Left colon (tissue), 2 donors: Measurements from ENCODE around the gene RNASE7. TPM values are rescaled to one million over a fixed set of nuclear protein-coding genes. Genes with fewer than 3 reads are reported as not detected.

Experiments
- ATAC-seq: fragments of 200-7000 bp; cut with Tn5 transposase; one replicate; pipeline ENCODE4 v1.9.1; 2020; ENCODE audit warnings: mild to moderate bottlenecking, moderate library complexity
- DNase-seq, 2 donors: peaks; one replicate each; pipeline ENCODE4 v3.0.0-alpha.2; 2020
- intact Hi-C, 2 donors: fragments of 100-400 bp; cut with DNase I in 1 of 2; cut with micrococcal nuclease in 1 of 2; formaldehyde crosslinking; loops; one replicate each; pipeline versions ENCODE4 v1.11.2 to v1.14.0; 2022; cut with DNase I, micrococcal nuclease
- total RNA-seq, 2 donors: library from RNA; stranded (reverse); fragmentation: NEBNext Ultra II Directional; extraction: Animal tissue kit (Norgen Biotek cat#: 25700); gene quantifications; one replicate each; pipeline ENCODE4 v1.2.1, GENCODE V29; 2021
- donor health status: DM: no; HTN: no; CAD: no.
- donor health status: DM: yes; HTN: yes; CAD: no.

Gene RNASE7
- total RNA-seq, 2 donors from 2014 or later, result 0.31 TPM; not detected in 1

- intact Hi-C loops, result no loop called here
- peak; percentile 49 for ATAC-seq
- DNase-seq, result peak; percentile 69 to 84
Observed at GRCh38 chr14:21072781-21073339, 30.7 kb downstream of the RNASE7 start.

GRCh38 chr14:21073921-21074320 is 31.8 kb downstream of the RNASE7 start:
- ATAC-seq (no peak), DNase-seq (no peak)
- intact Hi-C loops, result no loop called here

GRCh38 chr14:21074398-21075272 is 32.5 kb downstream of the RNASE7 start:
- intact Hi-C loops, result no loop called here
- ATAC-seq, result no peak

GRCh38 chr14:21075719-21076437 is 33.7 kb downstream of the RNASE7 start:
- ATAC-seq, result no peak
- DNase-seq, result no peak
- intact Hi-C loops, result no loop called here

More at GRCh38 chr14:21074398-21075272, 32.5 kb downstream of the RNASE7 start:
- DNase-seq, result no peak

- intact Hi-C loops, result no loop called here
- DNase-seq (no peak), ATAC-seq (no peak)
Observed at GRCh38 chr14:21077672-21078071, 35.5 kb downstream of the RNASE7 start.

GRCh38 chr14:21078287-21078686 is 36.1 kb downstream of the RNASE7 start:
- ATAC-seq, result no peak
- intact Hi-C loops, result no loop called here

GRCh38 chr14:21078726-21079125 is 36.6 kb downstream of the RNASE7 start:
- ATAC-seq (no peak), DNase-seq (no peak)
- intact Hi-C loops, result no loop called here

More at GRCh38 chr14:21078287-21078686, 36.1 kb downstream of the RNASE7 start:
- no peak for DNase-seq

- intact Hi-C loops, result no loop called here
Observed at GRCh38 chr14:21081521-21082142, 39.5 kb downstream of the RNASE7 start.

GRCh38 chr14:21083565-21084325 is 41.6 kb downstream of the RNASE7 start:
- DNase-seq (no peak), ATAC-seq (no peak)
- intact Hi-C loops, result no loop called here

More at GRCh38 chr14:21081521-21082142, 39.5 kb downstream of the RNASE7 start:
- no peak for DNase-seq
- no peak for ATAC-seq

GRCh38 chr14:21084396-21084795 is 42.2 kb downstream of the RNASE7 start:
- ATAC-seq (no peak), DNase-seq (no peak)
- intact Hi-C loops, result no loop called here

GRCh38 chr14:21084998-21085853 is 43.1 kb downstream of the RNASE7 start:
- intact Hi-C loops, result no loop called here
- DNase-seq, result no peak
- ATAC-seq, result peak; percentile 11

GRCh38 chr14:21086908-21087293 is 44.7 kb downstream of the RNASE7 start:
- intact Hi-C loops, result no loop called here
- ATAC-seq, result no peak
- no peak for DNase-seq

GRCh38 chr14:21087294-21088091 is 45.3 kb downstream of the RNASE7 start:
- ATAC-seq (no peak), DNase-seq (no peak)
- intact Hi-C loops, result no loop called here

- intact Hi-C loops, result no loop called here
- DNase-seq (no peak), ATAC-seq (no peak)
Observed at GRCh38 chr14:21088687-21089086, 46.5 kb downstream of the RNASE7 start.

GRCh38 chr14:21089271-21089670 is 47.1 kb downstream of the RNASE7 start:
- no peak for DNase-seq
- intact Hi-C loops, result no loop called here
- peak; percentile 58 for ATAC-seq

- DNase-seq (no peak), ATAC-seq (no peak)
- intact Hi-C loops, result loop anchor here in 1 of 2 donors (10.0 kb wide), 1 partner anchor 75 kb away; no protein-coding TSS in a partner anchor
Observed at GRCh38 chr14:21089877-21090193, 47.7 kb downstream of the RNASE7 start.
